RWPE2 (cell line): ENCODE data around the gene MAP3K8.
"Not testable (repeated sequence)": the region's sequence is repeated elsewhere in the genome, so short reads cannot be mapped to it uniquely, and the experiment has no call there.

ENCODE experiments used
- ATAC-seq: fragments of 200-7000 bp; cut with Tn5 transposase; 3 replicates; pipeline ENCODE4 v1.9.1; 2021; ENCODE audit warnings: low read depth
- DNase-seq: peaks from one replicate; pipeline ENCODE4 v3.0.0-alpha.2; 2020; ENCODE audit warnings: low spot score
- H3K27ac ChIP-seq: fragments of 450-650 bp; 2 replicates; pipeline ENCODE4 v1.5.1; 2017; ENCODE audit warnings: mild to moderate bottlenecking; ENCODE audit not compliant: poor library complexity, severe bottlenecking
- H3K27me3 ChIP-seq: fragments of 250-450 bp; sonication (Bioruptor Pico); 2 replicates; pipeline ENCODE4 v1.5.1; 2021; ENCODE audit warnings: mild to moderate bottlenecking, moderate library complexity; ENCODE audit not compliant: insufficient read depth, poor library complexity, severe bottlenecking
- H3K36me3 ChIP-seq: fragments of 250-450 bp; sonication (Bioruptor Pico); 2 replicates; pipeline ENCODE4 v1.5.1; 2020; ENCODE audit warnings: low read depth, mild to moderate bottlenecking, moderate library complexity
- H3K4me1 ChIP-seq: fragments of 250-450 bp; sonication (Bioruptor Pico); 2 replicates; pipeline ENCODE4 v1.5.1; 2021; ENCODE audit warnings: mild to moderate bottlenecking, moderate library complexity; ENCODE audit not compliant: insufficient read depth, poor library complexity, severe bottlenecking
- H3K4me3 ChIP-seq: fragments of 250-450 bp; sonication (Bioruptor Pico); 2 replicates; pipeline ENCODE4 v1.5.1; 2021; ENCODE audit warnings: mild to moderate bottlenecking, moderate library complexity; ENCODE audit not compliant: severe bottlenecking
- H3K9me3 ChIP-seq: fragments of 250-450 bp; sonication (Bioruptor Pico); 2 replicates; pipeline ENCODE4 v1.5.1; 2021; ENCODE audit warnings: mild to moderate bottlenecking, moderate library complexity; ENCODE audit not compliant: severe bottlenecking
- CTCF ChIP-seq: fragments of 450-650 bp; IDR thresholded peaks from one replicate; pipeline ENCODE4 v1.5.1; 2017; ENCODE audit warnings: mild to moderate bottlenecking, moderate library complexity; ENCODE audit not compliant: poor library complexity, severe bottlenecking

Gene MAP3K8

DNA sequence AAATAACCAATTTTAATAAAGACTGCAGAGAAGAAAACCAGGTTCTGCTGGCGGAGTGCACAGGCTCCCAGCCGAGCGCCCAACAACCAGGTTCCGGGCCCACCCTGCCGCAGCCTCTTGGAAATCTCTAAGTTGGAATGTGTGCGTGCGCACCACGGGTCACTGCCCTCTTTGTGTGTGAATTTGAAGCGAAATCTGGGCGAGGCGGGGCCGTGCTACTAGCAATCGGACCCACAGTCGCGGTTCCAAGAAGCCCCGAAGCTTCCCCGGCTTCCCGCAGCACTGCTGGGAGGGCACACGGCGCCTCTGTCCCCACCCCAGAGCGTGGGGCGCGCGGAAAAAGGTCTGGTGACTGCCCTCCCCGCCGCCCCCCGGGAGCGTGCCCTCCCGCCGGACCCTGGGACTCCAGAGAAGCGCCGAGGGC, 666 bp upstream of the MAP3K8 start:
- H3K27me3 ChIP-seq: no peaks in the 10 kb centered on the region
- ATAC-seq (peak; percentile 41), DNase-seq (peak; percentile 82)
- no peak for TF ChIP-seq CTCF
- peak overlapping the region; percentile 80 for H3K4me3 ChIP-seq
- H3K4me1 ChIP-seq: peaks cover 35% of the 10 kb centered on the region
- H3K9me3 ChIP-seq: no peaks in the 10 kb centered on the region
- H3K36me3 ChIP-seq: no peaks in the 10 kb centered on the region
- H3K27ac ChIP-seq: peak overlapping the region; percentile 79

- Histone ChIP-seq H3K27me3 (no peaks in the 10 kb centered on the region), H3K27ac (peak overlapping the region; percentile 79), H3K4me1 (peaks cover 36% of the 10 kb centered on the region), H3K36me3 (peaks cover 3% of the 10 kb centered on the region; the same call in 1 of the 2 replicates), H3K4me3 (peak overlapping the region; percentile 80), H3K9me3 (no peaks in the 10 kb centered on the region)
- peak; percentile 56 for ATAC-seq
- TF ChIP-seq CTCF: no peak
- peak; percentile 79 for DNase-seq
These were observed 489 bp downstream of the MAP3K8 start for GRCh38 chr10:30434273-30435072.

DNA sequence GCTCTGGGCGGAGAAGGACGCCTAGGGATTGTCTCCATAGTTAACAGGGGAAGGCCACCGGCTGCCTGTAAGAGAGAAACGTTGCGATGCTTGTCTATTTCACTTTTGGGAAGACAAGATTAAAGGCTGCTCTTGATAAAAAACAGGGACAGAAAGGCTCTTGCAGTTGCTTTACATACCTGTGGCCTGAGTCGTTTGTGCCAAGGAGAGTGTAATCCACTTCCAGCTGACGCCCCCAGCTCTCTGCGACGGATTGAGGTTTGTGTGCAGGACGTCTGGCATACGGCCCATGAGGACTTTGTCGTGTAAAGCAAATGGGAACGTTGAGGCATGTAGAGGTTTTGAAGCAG, 1.1 kb downstream of the MAP3K8 start:
- no peak for TF ChIP-seq CTCF
- H3K9me3 ChIP-seq: no peaks in the 10 kb centered on the region

GRCh38 chr10:30435499-30436167, 1.6 kb downstream of the MAP3K8 start:
- H3K9me3 ChIP-seq, ATAC-seq, DNase-seq, H3K27me3 ChIP-seq: not testable (repeated sequence)
- Histone ChIP-seq H3K27ac (peak overlapping the region; percentile 79), H3K4me3 (peak overlapping the region; percentile 80), H3K36me3 (peaks cover 12% of the 10 kb centered on the region; the same call in 1 of the 2 replicates), H3K4me1 (peaks cover 36% of the 10 kb centered on the region)

More for the DNA sequence above, 1.1 kb downstream of the MAP3K8 start:
- DNase-seq (no peak), ATAC-seq (no peak)
- Histone ChIP-seq H3K27me3 (no peaks in the 10 kb centered on the region), H3K4me1 (peaks cover 36% of the 10 kb centered on the region), H3K27ac (peak overlapping the region; percentile 79), H3K36me3 (peaks cover 8% of the 10 kb centered on the region; the same call in 1 of the 2 replicates), H3K4me3 (peak overlapping the region; percentile 80)

DNA sequence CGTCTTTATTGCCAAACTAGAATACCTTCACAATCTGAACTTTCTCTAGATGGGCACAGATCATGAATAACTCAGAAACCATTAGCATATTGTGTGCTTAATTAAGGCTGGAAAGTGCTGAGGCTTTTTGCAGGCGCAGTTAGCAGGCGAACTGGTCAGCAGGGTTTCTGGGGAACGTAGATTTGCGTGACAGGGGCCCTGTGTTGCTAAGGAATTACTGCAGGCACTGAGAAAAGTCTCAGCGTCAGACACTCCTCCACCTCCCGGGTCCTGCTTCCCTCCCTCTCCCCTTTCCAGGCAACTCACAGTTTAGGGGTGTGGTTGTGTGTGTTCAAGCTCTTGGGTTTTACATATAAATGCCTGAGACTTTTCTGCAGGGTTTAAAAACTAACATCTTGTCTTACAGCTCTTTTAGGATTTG, 2.2 kb downstream of the MAP3K8 start:
- peak overlapping the region; percentile 79 for H3K27ac ChIP-seq
- H3K4me3 ChIP-seq: no peak overlapping the region
- TF ChIP-seq CTCF: no peak
- DNase-seq (no peak), ATAC-seq (no peak)
- peaks cover 12% of the 10 kb centered on the region; the same call in 1 of the 2 replicates for H3K36me3 ChIP-seq
- no peaks in the 10 kb centered on the region for H3K27me3 ChIP-seq
- H3K9me3 ChIP-seq: no peaks in the 10 kb centered on the region
- H3K4me1 ChIP-seq: peaks cover 32% of the 10 kb centered on the region
